ENCODE measurements around the gene ETV7. TPM values are rescaled to one million over a fixed set of nuclear protein-coding genes. Genes with fewer than 3 reads are reported as not detected.

Gene ETV7
- total and polyA plus RNA-seq, 2 donors (not counting 1 experiment from before 2014, with no cell fraction given): 0.96 to 2.0 TPM

GRCh38 chr6:36323062-36323461, 64.4 kb downstream of the ETV7 start:
- Mint-ChIP-seq H3K27ac (no peak overlapping the region), H3K4me1 (peaks cover 2% of the 10 kb centered on the region), H3K9me3 (ENCODE audit: insufficient read depth) (no peaks in the 10 kb centered on the region), H3K27me3 (peaks cover 5% of the 10 kb centered on the region), H3K4me3 (no peak overlapping the region)
- H3K9ac ChIP-seq (ENCODE audit: low read length): no peak overlapping the region
- H3K27ac ChIP-seq (ENCODE audit: low read length in 2 of 2): no peak overlapping the region
- H4K20me1 ChIP-seq (ENCODE audit: control insufficient read depth, insufficient read depth, low read length, poor library complexity, severe bottlenecking): no peaks in the 10 kb centered on the region
- H3K4me1 ChIP-seq (ENCODE audit: control insufficient read depth in 2 of 2, insufficient read depth in 2 of 2, low read length in 2 of 2): no peaks in the 10 kb centered on the region
- no peaks in the 10 kb centered on the region for H3K36me3 ChIP-seq (replicated peaks in 1 of 2; ENCODE audit: control extremely low read depth in 1 of 2, control insufficient read depth in 1 of 2, extremely low read depth in 1 of 2, insufficient read depth in 2 of 2, low read length in 1 of 2)
- WGBS (ENCODE audit: insufficient coverage): 93% methylated on average over 7 of the region's 8 CpGs
- H3K4me2 ChIP-seq (replicated peaks; ENCODE audit: low read depth, low read length, poor library complexity, severe bottlenecking): no peak overlapping the region
- ATAC-seq (ENCODE audit: low read depth): no peak
- H3K79me2 ChIP-seq (ENCODE audit: control insufficient read depth, insufficient read depth, low read length): no peaks in the 10 kb centered on the region
- H3K9me3 ChIP-seq (ENCODE audit: control extremely low read depth in 1 of 3, control insufficient read depth in 2 of 3, insufficient read depth in 1 of 3, low read length in 2 of 3): no peaks in the 10 kb centered on the region
- POLR2A ChIA-PET: no interaction called here
- no peak for DNase-seq
- H2AFZ ChIP-seq (ENCODE audit: insufficient read depth, low read depth, low read length, poor library complexity, severe bottlenecking): no peak overlapping the region
- TF ChIP-seq EZH2 (IDR thresholded peaks at IDR 0.05; ENCODE audit: borderline replicate concordance, insufficient read depth, low read depth, low read length, poor library complexity, severe bottlenecking) (no peak), CTCF (IDR thresholded peaks at IDR 0.05) (no peak)
- intact Hi-C loops (cut with micrococcal nuclease): no loop called here
- no peak overlapping the region for H3K4me3 ChIP-seq (ENCODE audit: control extremely low read depth in 1 of 5, extremely low read depth in 1 of 5, insufficient read depth in 1 of 5, low read depth in 2 of 5, low read length in 4 of 5)
- CTCF ChIA-PET: interaction anchor here (0.8 kb wide), 1 partner anchor 21 kb away, joined by 3 read pairs; no protein-coding TSS in a partner anchor
- peaks cover 0 to 3% (median 0%) of the 10 kb centered on the region in 4 experiments for H3K27me3 ChIP-seq (replicated peaks in 1 of 4; ENCODE audit: control extremely low read depth in 1 of 4, control insufficient read depth in 3 of 4, insufficient read depth in 4 of 4, low read length in 3 of 4)

- no peak overlapping the region for H3K27ac Mint-ChIP-seq
- no peak overlapping the region for H3K4me3 ChIP-seq (ENCODE audit: control extremely low read depth in 1 of 5, extremely low read depth in 1 of 5, insufficient read depth in 1 of 5, low read depth in 2 of 5, low read length in 4 of 5)
- no peaks in the 10 kb centered on the region for H3K9me3 ChIP-seq (ENCODE audit: control extremely low read depth in 1 of 3, control insufficient read depth in 2 of 3, insufficient read depth in 1 of 3, low read length in 2 of 3)
- no peak for ATAC-seq (ENCODE audit: low read depth)
- no peak for DNase-seq
- H3K36me3 ChIP-seq (replicated peaks in 1 of 2; ENCODE audit: control extremely low read depth in 1 of 2, control insufficient read depth in 1 of 2, extremely low read depth in 1 of 2, insufficient read depth in 2 of 2, low read length in 1 of 2): no peaks in the 10 kb centered on the region
- H3K27me3 ChIP-seq (replicated peaks in 1 of 4; ENCODE audit: control extremely low read depth in 1 of 4, control insufficient read depth in 3 of 4, insufficient read depth in 4 of 4, low read length in 3 of 4): peaks cover 0 to 3% (median 0%) of the 10 kb centered on the region in 4 experiments
- no peak overlapping the region for H3K27ac ChIP-seq (ENCODE audit: low read length in 2 of 2)
- WGBS (ENCODE audit: insufficient coverage): 100% methylated on average over 3 of the region's 3 CpGs
- POLR2A ChIA-PET: no interaction called here
- peaks cover 2% of the 10 kb centered on the region for H3K4me1 Mint-ChIP-seq
- intact Hi-C loops (cut with micrococcal nuclease): no loop called here
- no peak overlapping the region for H3K9ac ChIP-seq (ENCODE audit: low read length)
- H3K79me2 ChIP-seq (ENCODE audit: control insufficient read depth, insufficient read depth, low read length): no peaks in the 10 kb centered on the region
- no peak for TF ChIP-seq EZH2 (IDR thresholded peaks at IDR 0.05; ENCODE audit: borderline replicate concordance, insufficient read depth, low read depth, low read length, poor library complexity, severe bottlenecking)
- no peak for TF ChIP-seq CTCF (IDR thresholded peaks at IDR 0.05)
- no peak overlapping the region for H3K4me2 ChIP-seq (replicated peaks; ENCODE audit: low read depth, low read length, poor library complexity, severe bottlenecking)
- H3K9me3 Mint-ChIP-seq (ENCODE audit: insufficient read depth): no peaks in the 10 kb centered on the region
- H2AFZ ChIP-seq (ENCODE audit: insufficient read depth, low read depth, low read length, poor library complexity, severe bottlenecking): no peak overlapping the region
- no peaks in the 10 kb centered on the region for H3K4me1 ChIP-seq (ENCODE audit: control insufficient read depth in 2 of 2, insufficient read depth in 2 of 2, low read length in 2 of 2)
- H3K27me3 Mint-ChIP-seq: peaks cover 5% of the 10 kb centered on the region
- CTCF ChIA-PET: interaction anchor here (1.6 kb wide), 1 partner anchor 20 kb away, joined by 4 read pairs; no protein-coding TSS in a partner anchor
- H3K4me3 Mint-ChIP-seq: no peak overlapping the region
- H4K20me1 ChIP-seq (ENCODE audit: control insufficient read depth, insufficient read depth, low read length, poor library complexity, severe bottlenecking): no peaks in the 10 kb centered on the region
Measured at GRCh38 chr6:36322591-36322990, 64.9 kb downstream of the ETV7 start.

All from B cell (primary cell).